ENCODE data around the gene NDEL1.

The NDEL1 gene

GRCh38 chr17:8405499-8406016 is 30.1 kb upstream of the NDEL1 start:
- TF ChIP-seq POLR2A (IDR thresholded peaks at IDR 0.05; ENCODE audit: low read depth, low read length) = no peak
- FAIRE-seq (no peak), DNase-seq (ENCODE audit: insufficient read length, low spot score) (no peak)

DNA sequence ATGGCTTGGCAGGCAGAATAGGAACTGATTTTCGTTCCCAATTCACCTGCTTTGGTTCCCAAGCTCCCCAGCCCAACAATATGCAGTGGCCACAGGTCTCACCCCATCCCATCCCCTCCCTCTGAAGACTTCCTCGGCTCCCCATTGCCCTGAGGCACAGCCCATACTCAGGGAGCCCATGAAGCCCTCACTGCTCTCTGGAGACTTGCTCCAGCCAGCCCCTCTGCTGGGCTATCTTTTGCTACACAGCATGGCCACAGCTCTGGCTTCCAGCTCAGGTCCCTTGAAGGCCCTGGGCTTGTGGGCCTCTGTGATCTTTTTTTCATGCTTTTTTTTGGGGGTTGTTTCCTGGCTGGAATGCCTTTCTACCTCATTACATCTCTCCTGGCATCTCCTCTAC is 29.5 kb upstream of the NDEL1 start:
- no peak for TF ChIP-seq POLR2A (IDR thresholded peaks at IDR 0.05; ENCODE audit: low read depth, low read length)
- FAIRE-seq = no peak
- no peak for DNase-seq (ENCODE audit: insufficient read length, low spot score)

DNA sequence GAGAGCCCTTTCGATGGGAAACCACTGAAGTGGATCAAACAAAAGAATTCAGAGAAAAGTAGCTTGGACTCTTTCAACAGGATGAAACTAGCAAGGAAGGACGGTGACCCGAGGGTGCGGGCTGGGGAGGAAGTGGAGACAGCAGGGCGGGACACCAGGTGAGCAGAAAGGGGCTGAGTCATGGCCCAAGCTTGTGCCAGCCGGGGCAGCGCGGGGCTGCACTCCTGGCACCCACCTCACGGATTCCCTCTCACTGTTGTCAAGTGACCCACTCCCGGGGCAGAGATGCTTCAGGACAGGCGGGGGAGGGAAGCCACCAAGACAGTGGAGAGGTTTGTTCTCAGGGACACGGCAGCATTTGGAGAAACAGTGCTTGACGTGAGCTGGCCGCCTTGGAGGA is 27.3 kb upstream of the NDEL1 start:
- no peak for TF ChIP-seq POLR2A (IDR thresholded peaks at IDR 0.05; ENCODE audit: low read depth, low read length)
- no peak for FAIRE-seq
- no peak for DNase-seq (ENCODE audit: insufficient read length, low spot score)

- DNase-seq (ENCODE audit: insufficient read length, low spot score) (peak; percentile 71), FAIRE-seq (peak; percentile 94)
- TF ChIP-seq POLR2A (IDR thresholded peaks at IDR 0.05; ENCODE audit: low read depth, low read length) = no peak
Observed at GRCh38 chr17:8409966-8410882, 25.5 kb upstream of the NDEL1 start.

DNA sequence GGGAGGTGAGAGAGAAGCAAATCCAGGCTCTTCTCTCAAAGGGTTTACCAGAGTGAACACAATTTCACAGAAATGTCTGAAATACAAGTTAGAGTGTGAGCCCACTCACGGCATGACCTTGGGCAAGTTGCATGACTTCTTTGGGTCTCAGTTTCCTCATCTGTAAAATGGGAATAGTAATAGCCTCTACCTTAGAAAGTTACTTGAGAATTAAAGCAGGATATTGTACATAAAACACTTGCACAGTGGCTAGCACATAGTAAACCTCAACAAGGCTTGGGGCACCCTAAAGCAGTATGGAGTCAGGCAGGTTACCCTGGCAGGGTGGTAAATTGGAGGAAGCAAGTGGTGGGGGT is 24.8 kb upstream of the NDEL1 start:
- no peak for FAIRE-seq
- DNase-seq (ENCODE audit: insufficient read length, low spot score) = no peak
- TF ChIP-seq POLR2A (IDR thresholded peaks at IDR 0.05; ENCODE audit: low read depth, low read length) = no peak

GRCh38 chr17:8412089-8412488 is 23.6 kb upstream of the NDEL1 start:
- no peak for TF ChIP-seq POLR2A (IDR thresholded peaks at IDR 0.05; ENCODE audit: low read depth, low read length)
- no peak for FAIRE-seq
- no peak for DNase-seq (ENCODE audit: insufficient read length, low spot score)

- TF ChIP-seq POLR2A (IDR thresholded peaks at IDR 0.05; ENCODE audit: low read depth, low read length) = no peak
- FAIRE-seq (no peak), DNase-seq (ENCODE audit: insufficient read length, low spot score) (no peak)
Observed at GRCh38 chr17:8413328-8413727, 22.4 kb upstream of the NDEL1 start.

GRCh38 chr17:8413938-8414337 is 21.7 kb upstream of the NDEL1 start:
- no peak for FAIRE-seq
- no peak for DNase-seq (ENCODE audit: insufficient read length, low spot score)
- TF ChIP-seq POLR2A (IDR thresholded peaks at IDR 0.05; ENCODE audit: low read depth, low read length) = no peak

DNA sequence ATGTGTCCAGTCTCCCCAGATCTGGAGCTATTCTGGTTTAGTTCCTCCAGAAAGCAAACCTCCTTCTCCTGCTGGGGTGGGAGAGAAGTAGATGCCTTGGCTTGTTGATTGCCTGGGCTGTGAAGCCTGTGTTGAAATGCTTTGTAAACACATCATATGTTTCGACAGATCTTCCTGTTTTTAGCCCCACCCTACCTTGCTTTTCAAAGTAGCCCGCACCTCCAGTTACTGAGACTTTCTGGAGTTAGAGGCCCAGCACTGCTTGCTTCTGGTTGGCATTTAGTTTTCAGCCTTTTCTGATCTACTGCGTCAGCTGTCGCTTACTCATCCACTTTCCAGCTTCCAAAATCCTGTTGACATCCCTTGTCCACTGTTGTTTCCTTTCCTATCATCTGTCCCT is 17.9 kb upstream of the NDEL1 start:
- TF ChIP-seq POLR2A (IDR thresholded peaks at IDR 0.05; ENCODE audit: low read depth, low read length) = no peak
- no peak for FAIRE-seq
- no peak for DNase-seq (ENCODE audit: insufficient read length, low spot score)

- TF ChIP-seq POLR2A (IDR thresholded peaks at IDR 0.05; ENCODE audit: low read depth, low read length) = no peak
- FAIRE-seq = no peak
Observed at GRCh38 chr17:8418471-8418870, 17.2 kb upstream of the NDEL1 start.

GRCh38 chr17:8419305-8419704 is 16.4 kb upstream of the NDEL1 start:
- FAIRE-seq = no peak
- no peak for TF ChIP-seq POLR2A (IDR thresholded peaks at IDR 0.05; ENCODE audit: low read depth, low read length)
- DNase-seq (ENCODE audit: insufficient read length, low spot score) = no peak

More at GRCh38 chr17:8418471-8418870, 17.2 kb upstream of the NDEL1 start:
- DNase-seq (ENCODE audit: insufficient read length, low spot score) = no peak

DNA sequence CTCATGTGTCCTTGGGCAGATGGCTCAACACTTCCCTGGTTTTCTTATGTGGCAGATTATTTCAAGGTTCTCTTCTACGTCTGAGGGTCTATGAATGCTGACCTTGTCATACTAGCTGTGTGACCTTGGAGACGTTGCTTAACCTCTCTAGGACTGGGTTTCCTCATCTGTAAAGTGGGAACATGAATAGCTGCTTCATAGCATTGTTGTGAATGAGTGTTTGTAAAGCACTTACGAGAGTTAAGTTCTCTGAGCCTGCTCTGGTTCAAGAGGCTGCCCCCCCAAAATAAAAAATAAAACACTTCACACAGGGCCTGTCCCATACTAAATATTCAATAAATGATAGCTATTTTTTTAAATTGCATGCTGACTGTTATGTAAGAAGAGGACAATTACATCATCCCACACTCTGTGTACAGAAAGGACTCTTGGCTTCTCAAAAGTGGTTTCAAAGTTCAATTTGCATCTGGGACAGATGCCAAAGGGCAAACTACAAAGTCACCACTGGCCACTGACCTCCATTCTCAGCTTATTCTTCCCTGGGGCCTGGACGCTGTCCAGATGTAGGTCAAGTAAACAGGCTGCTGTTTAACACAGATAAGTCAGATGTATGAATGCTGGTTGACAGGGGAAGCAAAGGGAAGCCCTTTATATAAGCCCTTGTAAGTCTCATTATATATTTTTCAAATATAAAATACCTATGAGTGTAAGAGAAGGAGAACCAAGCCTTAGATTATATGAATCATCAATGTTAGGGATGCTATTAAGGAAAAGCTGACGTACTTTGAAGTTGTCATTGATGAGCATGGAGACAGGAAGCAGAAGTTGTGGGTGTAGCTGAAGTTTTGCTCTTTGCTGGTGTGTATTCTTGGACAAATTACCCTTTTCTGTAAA is 15.4 kb upstream of the NDEL1 start:
- no peak for TF ChIP-seq POLR2A (IDR thresholded peaks at IDR 0.05; ENCODE audit: low read depth, low read length)
- peak; percentile 18 for DNase-seq (ENCODE audit: insufficient read length, low spot score)
- FAIRE-seq = peak; percentile 23

DNA sequence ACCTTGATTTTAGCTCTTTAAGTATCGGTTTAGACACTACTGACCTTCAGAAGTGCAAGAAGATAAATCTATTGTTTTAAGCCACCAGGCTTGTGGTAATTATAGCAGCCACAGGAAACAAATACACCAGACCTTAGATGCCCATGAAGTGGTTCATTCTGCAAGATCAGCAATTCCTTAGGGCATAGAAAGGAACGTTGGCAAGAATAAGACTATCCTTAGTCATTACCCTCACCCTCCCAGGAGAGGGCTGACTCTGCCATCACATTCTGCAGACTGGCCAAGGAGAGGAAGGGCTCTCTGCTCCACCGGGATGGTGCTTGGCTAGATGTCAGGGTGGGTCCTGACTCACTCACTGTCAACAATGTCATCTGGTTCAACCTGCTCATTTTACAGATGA is 14.1 kb upstream of the NDEL1 start:
- no peak for TF ChIP-seq POLR2A (IDR thresholded peaks at IDR 0.05; ENCODE audit: low read depth, low read length)
- no peak for DNase-seq (ENCODE audit: insufficient read length, low spot score)
- no peak for FAIRE-seq

- no peak for DNase-seq (ENCODE audit: insufficient read length, low spot score)
- no peak for TF ChIP-seq POLR2A (IDR thresholded peaks at IDR 0.05; ENCODE audit: low read depth, low read length)
- no peak for FAIRE-seq
Observed at GRCh38 chr17:8426094-8426720, 9.5 kb upstream of the NDEL1 start.

Data from H54 (cell line).